Measurements from ENCODE around the gene SLC25A47.

The SLC25A47 gene

DNA sequence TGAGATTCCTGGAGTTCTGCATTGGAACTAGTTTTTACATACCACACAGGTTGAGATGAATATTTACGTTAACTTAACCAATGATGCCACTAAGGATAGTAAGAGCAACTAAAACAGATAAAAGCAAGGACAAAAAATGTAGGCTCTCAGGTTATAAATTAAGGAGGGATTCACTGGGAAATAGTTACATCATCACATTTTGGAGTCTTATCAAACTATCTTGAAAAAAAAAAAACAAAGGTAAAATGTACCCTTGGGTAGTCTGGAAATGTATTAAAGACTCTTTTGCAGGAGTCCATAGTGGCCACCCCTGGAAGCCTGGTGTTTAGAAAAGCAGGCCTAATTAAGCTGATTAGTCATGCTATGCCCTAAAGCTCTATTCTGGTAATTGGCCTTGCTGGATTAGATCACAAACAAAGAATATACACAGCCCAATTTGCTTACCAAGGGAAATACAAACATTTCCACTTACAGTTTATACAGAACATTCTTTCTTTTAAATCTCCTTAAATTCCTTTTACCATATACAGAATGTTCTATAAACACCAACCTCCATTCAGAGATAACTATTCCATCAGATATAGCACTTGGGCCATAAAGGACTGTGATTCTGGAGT is 39.3 kb downstream of the SLC25A47 start:
- no peak overlapping the region for H3K9ac ChIP-seq (ENCODE audit: low read length)
- H3K14ac ChIP-seq (ENCODE audit: low read length), result no peak overlapping the region
- H3K27me3 ChIP-seq (ENCODE audit: insufficient read depth, low read length), result no peaks in the 10 kb centered on the region
- H2BK120ac ChIP-seq (ENCODE audit: insufficient read depth, low read length, poor library complexity), result no peak overlapping the region
- H3K9me3 ChIP-seq (ENCODE audit: insufficient read depth, low read depth, low read length), result no peaks in the 10 kb centered on the region
- peaks cover 6% of the 10 kb centered on the region in 2 experiments for H3K36me3 ChIP-seq (ENCODE audit: control insufficient read depth in 1 of 2, insufficient read depth in 2 of 2, low read length in 2 of 2)
- H4K91ac ChIP-seq (ENCODE audit: low read depth, low read length), result no peak overlapping the region
- H4K12ac ChIP-seq (ENCODE audit: low read depth, low read length), result no peak overlapping the region
- WGBS (ENCODE audit: extremely low coverage, insufficient coverage, insufficient read length), result no CpG with 5 or more reads among the region's 1 CpG
- H3K79me1 ChIP-seq (ENCODE audit: low read length), result peaks cover 2% of the 10 kb centered on the region
- H2BK12ac ChIP-seq (ENCODE audit: low read length), result no peak overlapping the region
- no peak overlapping the region for H3K27ac ChIP-seq (ENCODE audit: low read depth, low read length)
- H2AFZ ChIP-seq (ENCODE audit: insufficient read depth, low read length, poor library complexity), result no peak overlapping the region
- DNase-seq, result peak in 1 of 2 donors; percentile 89
- no peak overlapping the region for H4K8ac ChIP-seq (ENCODE audit: low read depth, low read length)
- no peak overlapping the region for H3K18ac ChIP-seq (ENCODE audit: low read length)
- no peak overlapping the region for H2AK5ac ChIP-seq (ENCODE audit: low read length)
- no peaks in the 10 kb centered on the region for H3K79me2 ChIP-seq (ENCODE audit: control insufficient read depth, insufficient read depth, low read length, poor library complexity)
- no peak overlapping the region for H2BK5ac ChIP-seq (ENCODE audit: low read depth, low read length, poor library complexity)
- peaks cover 3 to 11% of the 10 kb centered on the region in 2 experiments for H3K4me1 ChIP-seq (ENCODE audit: control insufficient read depth in 1 of 2, insufficient read depth in 2 of 2, low read length in 2 of 2)
- no peak overlapping the region for H3K23ac ChIP-seq (ENCODE audit: low read length)
- H3K4me3 ChIP-seq (ENCODE audit: low read depth, low read length), result no peak overlapping the region
- H3K4ac ChIP-seq (ENCODE audit: low read depth, low read length), result no peak overlapping the region
- no peak overlapping the region for H3K4me2 ChIP-seq (ENCODE audit: low read length)

DNA sequence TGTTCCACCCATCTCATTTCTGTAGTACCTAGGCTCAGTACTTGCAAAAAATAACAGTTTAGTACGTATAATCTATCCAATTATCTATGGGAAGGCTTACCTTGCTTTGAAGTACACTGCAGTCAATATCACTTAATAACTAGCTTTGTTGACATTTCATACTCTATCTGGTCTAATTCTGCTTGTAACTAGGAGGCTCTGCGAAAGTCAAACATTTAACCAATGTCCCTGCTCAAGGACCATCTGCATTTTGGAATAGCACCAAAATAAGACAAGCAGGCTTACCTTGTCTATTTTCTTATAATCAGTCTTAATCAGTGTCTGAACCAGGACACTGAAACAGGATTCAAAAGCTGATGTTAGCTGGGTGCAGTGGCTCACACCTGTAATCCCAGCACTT is 39.9 kb downstream of the SLC25A47 start:
- H3K9ac ChIP-seq (ENCODE audit: low read length), result no peak overlapping the region
- no peak overlapping the region for H2BK120ac ChIP-seq (ENCODE audit: insufficient read depth, low read length, poor library complexity)
- no peak overlapping the region for H3K27ac ChIP-seq (ENCODE audit: low read depth, low read length)
- H3K18ac ChIP-seq (ENCODE audit: low read length), result no peak overlapping the region
- no peak overlapping the region for H4K8ac ChIP-seq (ENCODE audit: low read depth, low read length)
- H4K12ac ChIP-seq (ENCODE audit: low read depth, low read length), result no peak overlapping the region
- H3K4me1 ChIP-seq (ENCODE audit: control insufficient read depth in 1 of 2, insufficient read depth in 2 of 2, low read length in 2 of 2), result peaks cover 3 to 11% of the 10 kb centered on the region in 2 experiments
- H4K91ac ChIP-seq (ENCODE audit: low read depth, low read length), result no peak overlapping the region
- H3K79me2 ChIP-seq (ENCODE audit: control insufficient read depth, insufficient read depth, low read length, poor library complexity), result no peaks in the 10 kb centered on the region
- H3K4me2 ChIP-seq (ENCODE audit: low read length), result no peak overlapping the region
- no peak overlapping the region for H3K14ac ChIP-seq (ENCODE audit: low read length)
- no CpG with 5 or more reads among the region's 2 CpGs for WGBS (ENCODE audit: extremely low coverage, insufficient coverage, insufficient read length)
- no peak overlapping the region for H2BK5ac ChIP-seq (ENCODE audit: low read depth, low read length, poor library complexity)
- H3K23ac ChIP-seq (ENCODE audit: low read length), result no peak overlapping the region
- no peak overlapping the region for H2BK12ac ChIP-seq (ENCODE audit: low read length)
- H3K79me1 ChIP-seq (ENCODE audit: low read length), result peaks cover 2% of the 10 kb centered on the region
- H3K9me3 ChIP-seq (ENCODE audit: insufficient read depth, low read depth, low read length), result no peaks in the 10 kb centered on the region
- peaks cover 6% of the 10 kb centered on the region in 2 experiments for H3K36me3 ChIP-seq (ENCODE audit: control insufficient read depth in 1 of 2, insufficient read depth in 2 of 2, low read length in 2 of 2)
- H3K4ac ChIP-seq (ENCODE audit: low read depth, low read length), result no peak overlapping the region
- DNase-seq, result no peak
- no peak overlapping the region for H3K4me3 ChIP-seq (ENCODE audit: low read depth, low read length)
- no peak overlapping the region for H2AFZ ChIP-seq (ENCODE audit: insufficient read depth, low read length, poor library complexity)
- no peaks in the 10 kb centered on the region for H3K27me3 ChIP-seq (ENCODE audit: insufficient read depth, low read length)
- H2AK5ac ChIP-seq (ENCODE audit: low read length), result no peak overlapping the region

GRCh38 chr14:100364403-100364802 is 41.3 kb downstream of the SLC25A47 start:
- no peak overlapping the region for H3K14ac ChIP-seq (ENCODE audit: low read length)
- H3K9me3 ChIP-seq (ENCODE audit: insufficient read depth, low read depth, low read length), result no peaks in the 10 kb centered on the region
- H3K4ac ChIP-seq (ENCODE audit: low read depth, low read length), result no peak overlapping the region
- H3K79me2 ChIP-seq (ENCODE audit: control insufficient read depth, insufficient read depth, low read length, poor library complexity), result no peaks in the 10 kb centered on the region
- no peak overlapping the region for H2BK12ac ChIP-seq (ENCODE audit: low read length)
- no peak overlapping the region for H2AFZ ChIP-seq (ENCODE audit: insufficient read depth, low read length, poor library complexity)
- no peak overlapping the region for H3K23ac ChIP-seq (ENCODE audit: low read length)
- H3K4me1 ChIP-seq (ENCODE audit: control insufficient read depth in 1 of 2, insufficient read depth in 2 of 2, low read length in 2 of 2), result peaks cover 3 to 13% of the 10 kb centered on the region in 2 experiments
- no peak overlapping the region for H3K9ac ChIP-seq (ENCODE audit: low read length)
- DNase-seq, result no peak
- H3K27me3 ChIP-seq (ENCODE audit: insufficient read depth, low read length), result no peaks in the 10 kb centered on the region
- no peak overlapping the region for H2BK5ac ChIP-seq (ENCODE audit: low read depth, low read length, poor library complexity)
- no peak overlapping the region for H3K4me2 ChIP-seq (ENCODE audit: low read length)
- no peak overlapping the region for H3K4me3 ChIP-seq (ENCODE audit: low read depth, low read length)
- H4K91ac ChIP-seq (ENCODE audit: low read depth, low read length), result no peak overlapping the region
- no peak overlapping the region for H4K8ac ChIP-seq (ENCODE audit: low read depth, low read length)
- H3K18ac ChIP-seq (ENCODE audit: low read length), result no peak overlapping the region
- no peak overlapping the region for H2AK5ac ChIP-seq (ENCODE audit: low read length)
- H3K79me1 ChIP-seq (ENCODE audit: low read length), result peaks cover 2% of the 10 kb centered on the region
- H2BK120ac ChIP-seq (ENCODE audit: insufficient read depth, low read length, poor library complexity), result no peak overlapping the region
- WGBS (ENCODE audit: extremely low coverage, insufficient coverage, insufficient read length), result no CpG with 5 or more reads among the region's 1 CpG
- H3K36me3 ChIP-seq (ENCODE audit: control insufficient read depth in 1 of 2, insufficient read depth in 2 of 2, low read length in 2 of 2), result peaks cover 6% of the 10 kb centered on the region in 2 experiments
- H3K27ac ChIP-seq (ENCODE audit: low read depth, low read length), result no peak overlapping the region
- H4K12ac ChIP-seq (ENCODE audit: low read depth, low read length), result no peak overlapping the region

GRCh38 chr14:100365741-100366140 is 42.6 kb downstream of the SLC25A47 start:
- Histone ChIP-seq H3K9ac (ENCODE audit: low read length) (no peak overlapping the region), H3K79me1 (ENCODE audit: low read length) (no peaks in the 10 kb centered on the region), H2BK5ac (ENCODE audit: low read depth, low read length, poor library complexity) (no peak overlapping the region), H4K12ac (ENCODE audit: low read depth, low read length) (no peak overlapping the region), H2BK120ac (ENCODE audit: insufficient read depth, low read length, poor library complexity) (no peak overlapping the region), H3K4me3 (ENCODE audit: low read depth, low read length) (no peak overlapping the region), H3K4ac (ENCODE audit: low read depth, low read length) (no peak overlapping the region), H3K23ac (ENCODE audit: low read length) (no peak overlapping the region), H3K27ac (ENCODE audit: low read depth, low read length) (no peak overlapping the region), H4K91ac (ENCODE audit: low read depth, low read length) (no peak overlapping the region), H3K79me2 (ENCODE audit: control insufficient read depth, insufficient read depth, low read length, poor library complexity) (no peaks in the 10 kb centered on the region), H3K14ac (ENCODE audit: low read length) (no peak overlapping the region), H3K4me2 (ENCODE audit: low read length) (no peak overlapping the region), H3K36me3 (ENCODE audit: control insufficient read depth in 1 of 2, insufficient read depth in 2 of 2, low read length in 2 of 2) (peaks cover 3 to 6% of the 10 kb centered on the region in 2 experiments), H4K8ac (ENCODE audit: low read depth, low read length) (no peak overlapping the region), H3K18ac (ENCODE audit: low read length) (no peak overlapping the region), H3K27me3 (ENCODE audit: insufficient read depth, low read length) (no peaks in the 10 kb centered on the region), H2AK5ac (ENCODE audit: low read length) (no peak overlapping the region), H3K9me3 (ENCODE audit: insufficient read depth, low read depth, low read length) (no peaks in the 10 kb centered on the region), H2AFZ (ENCODE audit: insufficient read depth, low read length, poor library complexity) (no peak overlapping the region), H2BK12ac (ENCODE audit: low read length) (no peak overlapping the region), H3K4me1 (ENCODE audit: control insufficient read depth in 1 of 2, insufficient read depth in 2 of 2, low read length in 2 of 2) (peaks cover 0 to 7% of the 10 kb centered on the region in 2 experiments)
- WGBS (ENCODE audit: extremely low coverage, insufficient coverage, insufficient read length), result no CpG with 5 or more reads among the region's 7 CpGs
- no peak for DNase-seq

All from trophoblast cell (in vitro differentiated cells and primary cell).